ENCODE measurements around the gene KRTAP10-3.

GRCh38 chr21:44555200-44555875, 3.3 kb downstream of the KRTAP10-3 start:
- no peak for TF ChIP-seq CTCF (IDR thresholded peaks at IDR 0.05)
- no peak for TF ChIP-seq ZFX (IDR thresholded peaks at IDR 0.05; ENCODE audit: borderline replicate concordance)
